GM23338 (cell line): ENCODE data around the gene KIAA1549. TPM values are rescaled to one million over a fixed set of nuclear protein-coding genes. Genes with fewer than 3 reads are reported as not detected.

Experiments
- ATAC-seq: fragments of 200-7000 bp; cut with Tn5 transposase; 3 replicates; pipeline ENCODE4 v1.9.1; 2020
- DNase-seq: peaks from one replicate; pipeline ENCODE4 v3.0.0-alpha.2; 2015; ENCODE audit warnings: low spot score
- H2AFZ ChIP-seq: fragments of 200-600 bp; sonication (generic); 2 replicates; pipeline ENCODE4 v1.8.0; 2016; ENCODE audit warnings: antibody characterized with exemption, mild to moderate bottlenecking, moderate library complexity
- H3F3A ChIP-seq: fragments of 200-600 bp; sonication (generic); replicated peaks from 2 replicates; pipeline ENCODE4 v1.8.0; 2017; ENCODE audit warnings: antibody characterized with exemption, mixed run types, low read depth
- H3K27ac ChIP-seq: fragments of 200-600 bp; sonication (generic); 2 replicates; pipeline ENCODE4 v1.6.1; 2016; ENCODE audit warnings: low read depth
- H3K27me3 ChIP-seq: fragments of 200-600 bp; sonication (generic); 2 replicates; pipeline ENCODE4 v1.8.0; 2016; ENCODE audit warnings: mild to moderate bottlenecking, mixed run types, moderate library complexity; ENCODE audit not compliant: insufficient read depth
- H3K36me3 ChIP-seq: fragments of 200-600 bp; sonication (generic); 2 replicates; pipeline ENCODE4 v1.8.0; 2016; ENCODE audit warnings: mild to moderate bottlenecking; ENCODE audit not compliant: insufficient read depth
- H3K4me1 ChIP-seq: fragments of 200-600 bp; sonication (generic); 2 replicates; pipeline ENCODE4 v1.8.0; 2016; ENCODE audit warnings: mild to moderate bottlenecking, moderate library complexity; ENCODE audit not compliant: insufficient read depth
- H3K4me2 ChIP-seq: fragments of 200-600 bp; sonication (generic); 2 replicates; pipeline ENCODE4 v1.7.1; 2017; ENCODE audit warnings: mixed run types
- H3K4me3 ChIP-seq: fragments of 200-600 bp; sonication (generic); 2 replicates; pipeline ENCODE4 v1.6.1; 2016; ENCODE audit warnings: mixed run types
- H3K79me2 ChIP-seq: fragments of 200-600 bp; sonication (generic); replicated peaks from 2 replicates; pipeline ENCODE4 v1.8.0; 2017; ENCODE audit warnings: mild to moderate bottlenecking; ENCODE audit not compliant: insufficient read depth
- H3K9me2 ChIP-seq: fragments of 200-600 bp; sonication (generic); 2 replicates; pipeline ENCODE4 v1.8.0; 2017; ENCODE audit not compliant: insufficient read depth
- H4K20me1 ChIP-seq: fragments of 200-600 bp; sonication (generic); replicated peaks from 2 replicates; pipeline ENCODE4 v1.8.0; 2017; ENCODE audit warnings: mild to moderate bottlenecking; ENCODE audit not compliant: insufficient read depth
- H3K27ac Mint-ChIP-seq: 2 replicates; pipeline ENCODE4 v1.8.0; 2020; ENCODE audit warnings: inconsistent platforms, mild to moderate bottlenecking, moderate library complexity, mixed read lengths
- H3K27me3 Mint-ChIP-seq: 3 replicates; pipeline ENCODE4 v1.8.0; 2022; ENCODE audit warnings: low read depth, mild to moderate bottlenecking, moderate library complexity, mixed read lengths, inconsistent platforms; ENCODE audit not compliant: insufficient read depth, poor library complexity
- H3K36me3 Mint-ChIP-seq: 3 replicates; pipeline ENCODE4 v1.8.0; 2021; ENCODE audit warnings: low read depth, mild to moderate bottlenecking, inconsistent platforms, moderate library complexity, mixed read lengths
- H3K4me1 Mint-ChIP-seq: 3 replicates; pipeline ENCODE4 v1.8.0; 2020; ENCODE audit warnings: mild to moderate bottlenecking, inconsistent platforms, mixed read lengths
- H3K4me3 Mint-ChIP-seq: 3 replicates; pipeline ENCODE4 v1.8.0; 2021; ENCODE audit warnings: moderate library complexity, mild to moderate bottlenecking, inconsistent platforms, mixed read lengths
- H3K9me3 Mint-ChIP-seq: 3 replicates; pipeline ENCODE4 v1.8.0; 2020; ENCODE audit warnings: moderate library complexity, mild to moderate bottlenecking, inconsistent platforms, mixed read lengths
- CREB1 ChIP-seq: fragments of 250-450 bp; sonication (Bioruptor Pico); IDR thresholded peaks from 2 replicates; pipeline ENCODE4 v1.5.0; 2020; ENCODE audit warnings: low read depth, mild to moderate bottlenecking, moderate library complexity
- ETS1 ChIP-seq: IDR thresholded peaks from 2 replicates; pipeline ENCODE4 v1.6.1; 2016; ENCODE audit warnings: antibody characterized with exemption
- EZH2 ChIP-seq: fragments of 200-600 bp; sonication (generic); IDR thresholded peaks from one replicate; pipeline ENCODE4 v1.8.0; 2017; ENCODE audit warnings: antibody characterized with exemption, mild to moderate bottlenecking, low read depth; ENCODE audit not compliant: unreplicated experiment
- JUNB ChIP-seq: IDR thresholded peaks from one replicate; pipeline ENCODE4 v1.6.1; 2016; ENCODE audit warnings: antibody characterized with exemption; ENCODE audit not compliant: unreplicated experiment
- NANOG ChIP-seq: IDR thresholded peaks from 2 replicates; pipeline ENCODE4 v1.6.1; 2016; ENCODE audit warnings: antibody characterized with exemption, borderline replicate concordance
- ZNF462 ChIP-seq: fragments of 250-450 bp; sonication (Bioruptor Pico); IDR thresholded peaks from 2 replicates; pipeline ENCODE4 v1.5.0; 2020; ENCODE audit warnings: mild to moderate bottlenecking, moderate library complexity
- polyA plus RNA-seq: library from polyadenylated mRNA; unstranded; fragments of >200 nt; fragmentation: Nextera tagmentation; extraction: Ambion mirVana; gene quantifications from 2 replicates; pipeline ENCODE4 v1.2.1, GENCODE V29; 2016
- total RNA-seq: library from RNA; depleted of rRNA; stranded (reverse); fragments of >200 nt; shearing (Covaris generic); gene quantifications from 2 replicates; pipeline ENCODE4 v1.2.3, GENCODE V29; 2014

KIAA1549 gene
- total and polyA plus RNA-seq, 2 experiments from 2014 or later = 3.6 to 13.5 TPM

GRCh38 chr7:138999414-138999813, 18.2 kb upstream of the KIAA1549 start:
- H3K27me3 ChIP-seq = no peaks in the 10 kb centered on the region
- TF ChIP-seq JUNB (no peak), ZNF462 (no peak), ETS1 (no peak), CREB1 (CRISPR knock-in tag) (no peak), EZH2 (no peak), NANOG (no peak)
- no peaks in the 10 kb centered on the region for H3K4me1 Mint-ChIP-seq

More at GRCh38 chr7:138999414-138999813, 18.2 kb upstream of the KIAA1549 start:
- Histone ChIP-seq H3K4me1 (no peaks in the 10 kb centered on the region), H3K9me2 (peaks cover 7% of the 10 kb centered on the region; the same call in 1 of the 2 replicates), H4K20me1 (no peaks in the 10 kb centered on the region), H3F3A (no peaks in the 10 kb centered on the region), H2AFZ (no peak overlapping the region), H3K4me2 (no peak overlapping the region), H3K79me2 (no peaks in the 10 kb centered on the region), H3K4me3 (no peak overlapping the region), H3K36me3 (no peaks in the 10 kb centered on the region; the same call in 1 of the 2 replicates), H3K27ac (no peak overlapping the region)
- H3K27me3 Mint-ChIP-seq = no peaks in the 10 kb centered on the region
- peaks cover under 1% of the 10 kb centered on the region; the same call in 1 of the 3 replicates for H3K36me3 Mint-ChIP-seq
- DNase-seq (no peak), ATAC-seq (no peak)
- H3K9me3 Mint-ChIP-seq = peaks cover 13% of the 10 kb centered on the region
- H3K27ac Mint-ChIP-seq = no peak overlapping the region
- H3K4me3 Mint-ChIP-seq = no peak overlapping the region
